ENCODE measurements around the gene SMIM33. TPM values are rescaled to one million over a fixed set of nuclear protein-coding genes. Genes with fewer than 3 reads are reported as not detected.
"Not testable (repeated sequence)": the region's sequence is repeated elsewhere in the genome, so short reads cannot be mapped to it uniquely, and the experiment has no call there.

The SMIM33 gene
- total RNA-seq, 1 donor from 2014 or later: not detected

GRCh38 chr5:139468421-139468931, 2.3 kb upstream of the SMIM33 start:
- no peak overlapping the region for H3K27ac ChIP-seq (ENCODE audit: low read depth, low read length)
- H3K4me1 ChIP-seq (ENCODE audit: control insufficient read depth in 3 of 3, insufficient read depth in 3 of 3, low read length in 3 of 3): peaks cover 5 to 11% (median 10%) of the 10 kb centered on the region in 3 donors
- H3K9ac ChIP-seq (ENCODE audit: low read depth in 1 of 3, low read length in 3 of 3): no peak overlapping the region
- H3K9me3 ChIP-seq (ENCODE audit: control insufficient read depth in 3 of 3, low read length in 3 of 3): no peaks in the 10 kb centered on the region
- H3K4me3 ChIP-seq (ENCODE audit: low read length in 3 of 3): no peak overlapping the region
- H3K36me3 ChIP-seq (ENCODE audit: control insufficient read depth in 3 of 3, insufficient read depth in 3 of 3, low read length in 3 of 3): no peaks in the 10 kb centered on the region
- H3K27me3 ChIP-seq (ENCODE audit: control insufficient read depth in 3 of 3, insufficient read depth in 3 of 3, low read length in 3 of 3): no peaks in the 10 kb centered on the region

GRCh38 chr5:139472386-139473030, 1.7 kb downstream of the SMIM33 start:
- Histone ChIP-seq H3K36me3 (ENCODE audit: control insufficient read depth in 3 of 3, insufficient read depth in 3 of 3, low read length in 3 of 3) (peaks cover under 1 to 5% (median 2%) of the 10 kb centered on the region in 3 donors), H3K9ac (ENCODE audit: low read depth in 1 of 3, low read length in 3 of 3) (no peak overlapping the region), H3K4me3 (ENCODE audit: low read length in 3 of 3) (no peak overlapping the region), H3K9me3 (ENCODE audit: control insufficient read depth in 3 of 3, low read length in 3 of 3) (no peaks in the 10 kb centered on the region), H3K4me1 (ENCODE audit: control insufficient read depth in 3 of 3, insufficient read depth in 3 of 3, low read length in 3 of 3) (peaks cover 18 to 36% (median 24%) of the 10 kb centered on the region in 3 donors), H3K27ac (ENCODE audit: low read depth, low read length) (peak overlapping the region; percentile 60), H3K27me3 (ENCODE audit: control insufficient read depth in 3 of 3, insufficient read depth in 3 of 3, low read length in 3 of 3) (no peaks in the 10 kb centered on the region)

GRCh38 chr5:139473105-139473504, 2.3 kb downstream of the SMIM33 start:
- peaks cover 18 to 40% (median 24%) of the 10 kb centered on the region in 3 donors for H3K4me1 ChIP-seq (ENCODE audit: control insufficient read depth in 3 of 3, insufficient read depth in 3 of 3, low read length in 3 of 3)
- no peaks in the 10 kb centered on the region for H3K9me3 ChIP-seq (ENCODE audit: control insufficient read depth in 3 of 3, low read length in 3 of 3)
- peak overlapping the region; percentile 60 for H3K27ac ChIP-seq (ENCODE audit: low read depth, low read length)
- H3K9ac ChIP-seq (ENCODE audit: low read depth in 1 of 3, low read length in 3 of 3): peak overlapping the region in 1 of 3 donors; percentile 8
- no peak overlapping the region for H3K4me3 ChIP-seq (ENCODE audit: low read length in 3 of 3)
- H3K27me3 ChIP-seq (ENCODE audit: control insufficient read depth in 3 of 3, insufficient read depth in 3 of 3, low read length in 3 of 3): no peaks in the 10 kb centered on the region
- peaks cover 4 to 11% (median 7%) of the 10 kb centered on the region in 3 donors for H3K36me3 ChIP-seq (ENCODE audit: control insufficient read depth in 3 of 3, insufficient read depth in 3 of 3, low read length in 3 of 3)

GRCh38 chr5:139473565-139473964, 2.8 kb downstream of the SMIM33 start:
- peaks cover 6 to 14% (median 7%) of the 10 kb centered on the region in 3 donors for H3K36me3 ChIP-seq (ENCODE audit: control insufficient read depth in 3 of 3, insufficient read depth in 3 of 3, low read length in 3 of 3)
- no peaks in the 10 kb centered on the region for H3K9me3 ChIP-seq (ENCODE audit: control insufficient read depth in 3 of 3, low read length in 3 of 3)
- no peaks in the 10 kb centered on the region for H3K27me3 ChIP-seq (ENCODE audit: control insufficient read depth in 3 of 3, insufficient read depth in 3 of 3, low read length in 3 of 3)
- H3K27ac ChIP-seq (ENCODE audit: low read depth, low read length): peak overlapping the region; percentile 60
- H3K4me1 ChIP-seq (ENCODE audit: control insufficient read depth in 3 of 3, insufficient read depth in 3 of 3, low read length in 3 of 3): peaks cover 18 to 41% (median 21%) of the 10 kb centered on the region in 3 donors
- no peak overlapping the region for H3K4me3 ChIP-seq (ENCODE audit: low read length in 3 of 3)
- peak overlapping the region in 1 of 3 donors; percentile 2 for H3K9ac ChIP-seq (ENCODE audit: low read depth in 1 of 3, low read length in 3 of 3)

- H3K9me3 ChIP-seq (ENCODE audit: control insufficient read depth in 3 of 3, low read length in 3 of 3): no peaks in the 10 kb centered on the region
- peaks cover 7 to 16% (median 7%) of the 10 kb centered on the region in 3 donors for H3K36me3 ChIP-seq (ENCODE audit: control insufficient read depth in 3 of 3, insufficient read depth in 3 of 3, low read length in 3 of 3)
- no peaks in the 10 kb centered on the region for H3K27me3 ChIP-seq (ENCODE audit: control insufficient read depth in 3 of 3, insufficient read depth in 3 of 3, low read length in 3 of 3)
- no peak overlapping the region for H3K4me3 ChIP-seq (ENCODE audit: low read length in 3 of 3)
- H3K9ac ChIP-seq (ENCODE audit: low read depth in 1 of 3, low read length in 3 of 3): peak overlapping the region in 1 of 3 donors; percentile 25
- peak overlapping the region; percentile 52 for H3K27ac ChIP-seq (ENCODE audit: low read depth, low read length)
- peaks cover 18 to 41% (median 21%) of the 10 kb centered on the region in 3 donors for H3K4me1 ChIP-seq (ENCODE audit: control insufficient read depth in 3 of 3, insufficient read depth in 3 of 3, low read length in 3 of 3)
Observed at GRCh38 chr5:139474890-139475791, 4.3 kb downstream of the SMIM33 start.

- Histone ChIP-seq H3K9ac (ENCODE audit: low read depth in 1 of 3, low read length in 3 of 3) (no peak overlapping the region), H3K27ac (ENCODE audit: low read depth, low read length) (no peak overlapping the region), H3K9me3 (ENCODE audit: control insufficient read depth in 3 of 3, low read length in 3 of 3) (no peaks in the 10 kb centered on the region), H3K27me3 (ENCODE audit: control insufficient read depth in 3 of 3, insufficient read depth in 3 of 3, low read length in 3 of 3) (no peaks in the 10 kb centered on the region), H3K36me3 (ENCODE audit: control insufficient read depth in 3 of 3, insufficient read depth in 3 of 3, low read length in 3 of 3) (peaks cover 7 to 16% (median 7%) of the 10 kb centered on the region in 3 donors), H3K4me3 (ENCODE audit: low read length in 3 of 3) (no peak overlapping the region), H3K4me1 (ENCODE audit: control insufficient read depth in 3 of 3, insufficient read depth in 3 of 3, low read length in 3 of 3) (peaks cover 21 to 43% (median 26%) of the 10 kb centered on the region in 3 donors)
Observed at GRCh38 chr5:139475865-139476617, 5.2 kb downstream of the SMIM33 start.

GRCh38 chr5:139478657-139479423, 8.0 kb downstream of the SMIM33 start:
- H3K27me3 ChIP-seq (ENCODE audit: control insufficient read depth in 3 of 3, insufficient read depth in 3 of 3, low read length in 3 of 3); H3K27ac ChIP-seq (ENCODE audit: low read depth, low read length); H3K4me3 ChIP-seq (ENCODE audit: low read length in 3 of 3); H3K9me3 ChIP-seq (ENCODE audit: control insufficient read depth in 3 of 3, low read length in 3 of 3): not testable (repeated sequence)
- peaks cover 23 to 51% (median 29%) of the 10 kb centered on the region in 3 donors for H3K4me1 ChIP-seq (ENCODE audit: control insufficient read depth in 3 of 3, insufficient read depth in 3 of 3, low read length in 3 of 3)
- peaks cover 7 to 16% (median 7%) of the 10 kb centered on the region in 3 donors for H3K36me3 ChIP-seq (ENCODE audit: control insufficient read depth in 3 of 3, insufficient read depth in 3 of 3, low read length in 3 of 3)
- H3K9ac ChIP-seq (ENCODE audit: low read depth in 1 of 3, low read length in 3 of 3): peak overlapping the region in 1 of 3 donors; percentile 40

GRCh38 chr5:139479729-139480128, 8.9 kb downstream of the SMIM33 start:
- H3K27ac ChIP-seq (ENCODE audit: low read depth, low read length); H3K9ac ChIP-seq (ENCODE audit: low read depth in 1 of 3, low read length in 3 of 3); H3K27me3 ChIP-seq (ENCODE audit: control insufficient read depth in 3 of 3, insufficient read depth in 3 of 3, low read length in 3 of 3); H3K9me3 ChIP-seq (ENCODE audit: control insufficient read depth in 3 of 3, low read length in 3 of 3); H3K4me3 ChIP-seq (ENCODE audit: low read length in 3 of 3): not testable (repeated sequence)
- Histone ChIP-seq H3K36me3 (ENCODE audit: control insufficient read depth in 3 of 3, insufficient read depth in 3 of 3, low read length in 3 of 3) (peaks cover 7 to 16% (median 7%) of the 10 kb centered on the region in 3 donors), H3K4me1 (ENCODE audit: control insufficient read depth in 3 of 3, insufficient read depth in 3 of 3, low read length in 3 of 3) (peaks cover 21 to 43% (median 28%) of the 10 kb centered on the region in 3 donors)

- Histone ChIP-seq H3K9ac (ENCODE audit: low read depth in 1 of 3, low read length in 3 of 3) (peak overlapping the region; percentile 79 to 89 (median 81)), H3K27ac (ENCODE audit: low read depth, low read length) (peak overlapping the region; percentile 96), H3K36me3 (ENCODE audit: control insufficient read depth in 3 of 3, insufficient read depth in 3 of 3, low read length in 3 of 3) (peaks cover 7 to 16% (median 7%) of the 10 kb centered on the region in 3 donors), H3K4me1 (ENCODE audit: control insufficient read depth in 3 of 3, insufficient read depth in 3 of 3, low read length in 3 of 3) (peaks cover 17 to 35% (median 19%) of the 10 kb centered on the region in 3 donors), H3K4me3 (ENCODE audit: low read length in 3 of 3) (peak overlapping the region; percentile 74 to 78 (median 75)), H3K27me3 (ENCODE audit: control insufficient read depth in 3 of 3, insufficient read depth in 3 of 3, low read length in 3 of 3) (no peaks in the 10 kb centered on the region), H3K9me3 (ENCODE audit: control insufficient read depth in 3 of 3, low read length in 3 of 3) (no peaks in the 10 kb centered on the region)
Observed at GRCh38 chr5:139481122-139481533, 10.3 kb downstream of the SMIM33 start.
